Esophagus muscularis mucosa (tissue), 4 donors: Measurements from ENCODE around the gene LARGE1. TPM values are rescaled to one million over a fixed set of nuclear protein-coding genes. Genes with fewer than 3 reads are reported as not detected.
A peak's percentile ranks its signal among the peaks of the same experiment; 100 is the strongest.

Experiments
- DNase-seq: peaks from one replicate; pipeline ENCODE4 v3.0.0-alpha.2; 2017; ENCODE audit errors: extremely low spot score
- H3K27ac ChIP-seq, 4 donors: fragments of 200-600 bp; sonication (generic); replicated peaks in 1 of 4; 1 replicate in 3 of 4; 2 replicates in 1 of 4; pipeline ENCODE4 v1.5.1; 2016 to 2019; ENCODE audit warnings: mild to moderate bottlenecking in 1 of 4
- H3K27me3 ChIP-seq, 4 donors: fragments of 200-600 bp; sonication (generic); one replicate each; pipeline versions ENCODE4 v1.5.1 to v1.6.0; 2016 to 2019
- H3K36me3 ChIP-seq, 4 donors: fragments of 200-600 bp; sonication (generic); one replicate each; pipeline ENCODE4 v1.5.1; 2016 to 2019
- H3K4me1 ChIP-seq, 4 donors: fragments of 200-600 bp; sonication (generic); one replicate each; pipeline ENCODE4 v1.5.1; 2016 to 2019
- H3K4me3 ChIP-seq, 4 donors: fragments of 200-600 bp; sonication (generic); 1 replicate in 2 of 4; 2 replicates in 2 of 4; pipeline ENCODE4 v1.5.1; 2016 to 2019; ENCODE audit warnings: mild to moderate bottlenecking in 4 of 4, moderate library complexity in 1 of 4
- H3K9me3 ChIP-seq, 4 donors: fragments of 200-600 bp; sonication (generic); 1 replicate in 3 of 4; 2 replicates in 1 of 4; pipeline ENCODE4 v1.5.1; 2016 to 2019
- EP300 ChIP-seq: sonication (generic); formaldehyde crosslinking; IDR thresholded peaks from one replicate; pipeline ENCODE4 v1.6.1; 2017; ENCODE audit warnings: antibody characterized with exemption
- POLR2A ChIP-seq: fragments of 450-650 bp; IDR thresholded peaks from one replicate; pipeline ENCODE4 v1.6.1; 2017; ENCODE audit warnings: antibody characterized with exemption, moderate library complexity, mild to moderate bottlenecking, low read depth
- POLR2AphosphoS5 ChIP-seq, 2 donors: sonication (generic); formaldehyde crosslinking; IDR thresholded peaks; one replicate each; pipeline ENCODE4 v1.6.1; 2017; ENCODE audit warnings: antibody characterized with exemption in 2 of 2
- WGBS: methylation state at CpG from one replicate; pipeline ENCODE4 v1.1.5; 2018; 5-methylcytosine and 5-hydroxymethylcytosine counted together
- intact Hi-C: fragments of 100-400 bp; cut with DNase I; formaldehyde crosslinking; loops from one replicate; pipeline ENCODE4 v1.15.1; 2023
- total RNA-seq, 4 donors: library from RNA; depleted of rRNA; stranded (reverse); fragments of >200 nt; gene quantifications; one replicate each; pipeline versions ENCODE4 v1.1.0 to v1.2.1, GENCODE V29; 2016
- TF ChIP-seq, protein P1 (sequence below), 3 experiments: fragments of 200-600 bp in 2 of 3; fragments of 450-650 bp in 1 of 3; sonication (generic) in 2 of 3; IDR thresholded peaks; one replicate each; pipeline ENCODE4 v1.5.1; 2017 to 2019; ENCODE audit warnings: antibody characterized with exemption in 3 of 3, mild to moderate bottlenecking in 2 of 3, moderate library complexity in 1 of 3

Gene LARGE1
- total RNA-seq, 4 donors from 2014 or later: 29.9 to 48.4 (median 32.4) TPM

DNA sequence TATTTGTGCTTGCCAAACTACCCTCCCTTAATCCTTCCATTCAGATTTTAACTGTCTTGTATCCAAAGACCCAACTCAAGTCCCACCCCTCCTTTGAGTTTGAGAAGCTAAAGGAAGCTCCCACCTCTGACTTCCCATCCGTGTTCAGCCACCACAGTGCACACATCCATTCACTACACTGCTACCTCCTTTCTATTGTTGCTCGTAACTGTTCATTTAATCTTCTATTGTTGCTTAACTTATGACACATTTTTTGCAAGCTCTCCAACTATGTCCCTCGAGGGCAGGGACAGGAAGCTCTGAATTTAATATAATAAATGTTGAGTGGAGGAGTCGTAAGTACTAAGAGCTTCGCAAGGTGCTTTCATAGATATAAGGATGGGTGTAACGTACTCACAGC is 10.4 kb downstream of the LARGE1 start:
- H3K4me3 ChIP-seq: no peak overlapping the region
- no peak for DNase-seq
- 69% methylated on average over 6 of the region's 6 CpGs for WGBS
- intact Hi-C loops: no loop called here
- no peaks in the 10 kb centered on the region for H3K9me3 ChIP-seq
- no peaks in the 10 kb centered on the region for H3K36me3 ChIP-seq
- TF ChIP-seq, protein P1, sequence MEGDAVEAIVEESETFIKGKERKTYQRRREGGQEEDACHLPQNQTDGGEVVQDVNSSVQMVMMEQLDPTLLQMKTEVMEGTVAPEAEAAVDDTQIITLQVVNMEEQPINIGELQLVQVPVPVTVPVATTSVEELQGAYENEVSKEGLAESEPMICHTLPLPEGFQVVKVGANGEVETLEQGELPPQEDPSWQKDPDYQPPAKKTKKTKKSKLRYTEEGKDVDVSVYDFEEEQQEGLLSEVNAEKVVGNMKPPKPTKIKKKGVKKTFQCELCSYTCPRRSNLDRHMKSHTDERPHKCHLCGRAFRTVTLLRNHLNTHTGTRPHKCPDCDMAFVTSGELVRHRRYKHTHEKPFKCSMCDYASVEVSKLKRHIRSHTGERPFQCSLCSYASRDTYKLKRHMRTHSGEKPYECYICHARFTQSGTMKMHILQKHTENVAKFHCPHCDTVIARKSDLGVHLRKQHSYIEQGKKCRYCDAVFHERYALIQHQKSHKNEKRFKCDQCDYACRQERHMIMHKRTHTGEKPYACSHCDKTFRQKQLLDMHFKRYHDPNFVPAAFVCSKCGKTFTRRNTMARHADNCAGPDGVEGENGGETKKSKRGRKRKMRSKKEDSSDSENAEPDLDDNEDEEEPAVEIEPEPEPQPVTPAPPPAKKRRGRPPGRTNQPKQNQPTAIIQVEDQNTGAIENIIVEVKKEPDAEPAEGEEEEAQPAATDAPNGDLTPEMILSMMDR (IDR thresholded peaks at IDR 0.05): no peak
- TF ChIP-seq POLR2A (no peak), EP300 (no peak), POLR2AphosphoS5 (IDR thresholded peaks at IDR 0.05) (no peak)
- H3K27me3 ChIP-seq: no peaks in the 10 kb centered on the region
- peaks cover 26 to 36% (median 30%) of the 10 kb centered on the region in 4 donors for H3K4me1 ChIP-seq
- H3K27ac ChIP-seq: peak overlapping the region; percentile 17 to 81 (median 77)

DNA sequence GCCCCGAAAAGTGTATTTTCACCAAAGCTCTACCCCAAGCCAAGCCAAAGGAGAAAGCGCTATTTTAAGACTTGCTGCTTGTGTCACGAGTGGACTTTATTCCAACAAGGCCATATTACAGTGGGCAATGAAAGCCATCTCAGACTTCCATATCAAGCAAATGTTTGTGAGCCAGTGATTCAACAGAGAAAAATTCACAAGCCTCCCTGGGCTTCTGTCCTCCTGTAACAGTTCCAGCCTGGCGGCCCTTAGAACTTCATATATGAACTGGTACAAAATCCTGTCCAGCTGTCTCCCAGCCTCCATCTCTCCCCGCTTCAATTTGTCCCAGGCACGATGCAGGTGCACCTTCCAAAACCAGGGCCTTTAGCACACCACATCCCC is 11.2 kb downstream of the LARGE1 start:
- H3K36me3 ChIP-seq: no peaks in the 10 kb centered on the region
- TF ChIP-seq POLR2AphosphoS5 (IDR thresholded peaks at IDR 0.05) (peak in 1 of 2 donors; percentile 12), POLR2A (no peak), EP300 (no peak)
- 51% methylated on average over 6 of the region's 6 CpGs for WGBS
- H3K4me1 ChIP-seq: peaks cover 26 to 36% (median 29%) of the 10 kb centered on the region in 4 donors
- H3K27ac ChIP-seq: peak overlapping the region; percentile 57 to 81 (median 77)
- H3K4me3 ChIP-seq: peak overlapping the region in 1 of 4 donors; percentile 14
- DNase-seq: no peak
- intact Hi-C loops: no loop called here
- H3K27me3 ChIP-seq: no peaks in the 10 kb centered on the region
- no peaks in the 10 kb centered on the region for H3K9me3 ChIP-seq

DNA sequence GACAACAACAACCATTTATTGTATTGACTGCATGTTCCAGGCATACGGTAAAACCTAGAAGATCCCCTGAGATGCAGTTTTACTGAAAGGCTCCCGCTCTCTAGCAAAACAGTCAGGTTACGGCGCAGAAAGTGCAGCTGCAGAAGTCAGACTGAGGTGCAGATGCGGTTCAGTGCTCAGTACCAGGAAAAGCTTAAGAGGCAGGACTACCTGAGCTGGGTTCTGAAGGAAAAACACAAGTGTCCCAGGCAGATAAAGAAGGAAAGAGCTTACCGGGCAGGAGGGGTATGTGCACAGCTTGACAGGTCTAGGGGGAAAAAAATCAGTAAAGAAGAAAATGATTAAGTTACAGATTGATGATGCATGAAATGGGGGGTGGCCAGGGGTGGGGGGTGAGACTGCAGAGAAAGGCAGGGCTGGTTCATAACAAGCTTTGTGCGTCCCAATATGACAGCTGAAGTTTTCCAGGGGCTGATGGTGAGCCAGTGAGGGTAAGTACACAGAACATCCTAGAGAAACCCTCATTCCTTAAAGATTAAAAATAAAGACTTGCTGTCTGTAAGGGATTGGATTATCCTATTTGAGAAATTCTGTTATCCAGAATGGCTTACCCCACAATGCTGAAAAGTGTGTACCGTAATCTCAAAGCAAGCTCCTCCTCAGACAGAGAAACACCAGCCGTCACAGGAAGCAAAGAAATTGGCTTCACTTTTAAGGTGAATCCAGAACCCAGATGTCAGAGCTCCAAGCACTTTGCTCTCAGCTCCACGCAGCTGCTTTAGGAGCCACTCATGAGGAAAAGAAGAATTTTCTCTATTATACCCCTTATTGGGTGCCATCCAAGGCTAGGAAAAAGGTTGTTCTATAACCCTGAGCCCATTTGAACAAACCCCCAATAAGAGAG is 11.9 kb downstream of the LARGE1 start:
- Histone ChIP-seq H3K4me3 (peak overlapping the region in 1 of 4 donors; percentile 14), H3K9me3 (no peaks in the 10 kb centered on the region), H3K27ac (peak overlapping the region; percentile 57 to 81 (median 77)), H3K36me3 (no peaks in the 10 kb centered on the region), H3K27me3 (no peaks in the 10 kb centered on the region), H3K4me1 (peaks cover 28 to 36% (median 30%) of the 10 kb centered on the region in 4 donors)
- WGBS: 67% methylated on average over 10 of the region's 10 CpGs
- DNase-seq: no peak
- TF ChIP-seq EP300 (no peak), POLR2AphosphoS5 (IDR thresholded peaks at IDR 0.05) (no peak), POLR2A (no peak)
- TF ChIP-seq, protein P1 (IDR thresholded peaks at IDR 0.05): no peak
- intact Hi-C loops: no loop called here

DNA sequence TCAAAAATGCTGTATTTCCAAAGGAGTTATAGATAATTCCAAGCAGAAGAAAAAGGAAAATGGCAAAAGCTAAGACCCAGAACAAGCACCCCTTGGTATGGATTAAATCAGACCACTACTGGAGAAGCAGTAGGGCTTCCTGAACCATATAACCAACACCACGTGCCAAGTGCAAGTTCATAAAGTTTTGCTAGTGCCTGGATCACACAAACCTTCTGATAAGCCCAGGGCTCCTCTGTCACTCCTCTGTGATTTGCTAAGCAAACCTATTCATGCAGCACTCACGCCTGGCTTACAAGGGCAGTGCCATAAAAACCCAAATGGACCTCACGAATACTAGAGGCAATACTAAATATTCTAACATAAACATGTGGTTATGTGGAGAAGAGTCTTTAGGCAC is 13.3 kb downstream of the LARGE1 start:
- no peak overlapping the region for H3K27ac ChIP-seq
- peaks cover 30 to 36% (median 31%) of the 10 kb centered on the region in 4 donors for H3K4me1 ChIP-seq
- 87% methylated on average over 3 of the region's 3 CpGs for WGBS
- no peaks in the 10 kb centered on the region for H3K27me3 ChIP-seq
- no peaks in the 10 kb centered on the region for H3K9me3 ChIP-seq
- intact Hi-C loops: no loop called here
- TF ChIP-seq EP300 (no peak), POLR2AphosphoS5 (IDR thresholded peaks at IDR 0.05) (no peak), POLR2A (no peak)
- TF ChIP-seq, protein P1 (IDR thresholded peaks at IDR 0.05): no peak
- no peak overlapping the region for H3K4me3 ChIP-seq
- no peaks in the 10 kb centered on the region for H3K36me3 ChIP-seq
- DNase-seq: no peak

GRCh38 chr22:33906475-33906874 is 13.8 kb downstream of the LARGE1 start:
- Histone ChIP-seq H3K4me1 (peaks cover 30 to 36% (median 33%) of the 10 kb centered on the region in 4 donors), H3K27ac (no peak overlapping the region), H3K4me3 (no peak overlapping the region), H3K9me3 (no peaks in the 10 kb centered on the region), H3K27me3 (no peaks in the 10 kb centered on the region), H3K36me3 (no peaks in the 10 kb centered on the region)
- DNase-seq: no peak
- intact Hi-C loops: no loop called here
- no peak for TF ChIP-seq POLR2AphosphoS5 (IDR thresholded peaks at IDR 0.05)
